ENCODE results near the gene ORAI2. TPM values are rescaled to one million over a fixed set of nuclear protein-coding genes. Genes with fewer than 3 reads are reported as not detected.

ORAI2 gene
- total RNA-seq, 2 experiments from 2014 or later = 51.9 to 58.3 TPM

DNA sequence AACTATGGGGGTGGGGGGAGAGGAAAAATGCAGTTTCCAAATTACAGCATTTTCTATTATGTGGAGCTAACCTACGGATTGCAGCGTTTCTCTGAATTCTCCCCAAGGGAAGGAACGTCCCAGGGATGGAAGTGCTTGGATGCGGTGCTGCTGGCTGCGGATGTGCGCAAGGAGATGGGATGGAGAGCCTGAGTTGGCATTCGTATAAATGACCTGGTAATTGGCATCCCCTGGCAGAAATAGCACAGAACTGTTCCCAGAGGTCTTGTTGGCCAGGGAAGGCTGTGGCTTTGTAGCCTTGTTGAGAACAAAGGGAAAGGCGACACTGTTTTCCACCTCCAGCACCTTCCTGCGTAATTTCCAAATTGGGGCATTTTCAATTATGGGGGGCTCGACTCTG is 2.7 kb downstream of the ORAI2 start:
- no peaks in the 10 kb centered on the region for H3K9me3 Mint-ChIP-seq
- peaks cover 11% of the 10 kb centered on the region for H3K36me3 Mint-ChIP-seq
- ATAC-seq (ENCODE audit: low read depth) (no peak), DNase-seq (no peak)
- peaks cover 23% of the 10 kb centered on the region for H3K4me1 Mint-ChIP-seq
- no peak overlapping the region for H3K27ac Mint-ChIP-seq
- H3K4me3 Mint-ChIP-seq = no peak overlapping the region
- POLR2A ChIA-PET = interaction anchor here (3.6 kb wide), 1 partner anchor 10 kb away, joined by 21 read pairs; no protein-coding TSS in a partner anchor
- H3K27me3 Mint-ChIP-seq = no peaks in the 10 kb centered on the region

DNA sequence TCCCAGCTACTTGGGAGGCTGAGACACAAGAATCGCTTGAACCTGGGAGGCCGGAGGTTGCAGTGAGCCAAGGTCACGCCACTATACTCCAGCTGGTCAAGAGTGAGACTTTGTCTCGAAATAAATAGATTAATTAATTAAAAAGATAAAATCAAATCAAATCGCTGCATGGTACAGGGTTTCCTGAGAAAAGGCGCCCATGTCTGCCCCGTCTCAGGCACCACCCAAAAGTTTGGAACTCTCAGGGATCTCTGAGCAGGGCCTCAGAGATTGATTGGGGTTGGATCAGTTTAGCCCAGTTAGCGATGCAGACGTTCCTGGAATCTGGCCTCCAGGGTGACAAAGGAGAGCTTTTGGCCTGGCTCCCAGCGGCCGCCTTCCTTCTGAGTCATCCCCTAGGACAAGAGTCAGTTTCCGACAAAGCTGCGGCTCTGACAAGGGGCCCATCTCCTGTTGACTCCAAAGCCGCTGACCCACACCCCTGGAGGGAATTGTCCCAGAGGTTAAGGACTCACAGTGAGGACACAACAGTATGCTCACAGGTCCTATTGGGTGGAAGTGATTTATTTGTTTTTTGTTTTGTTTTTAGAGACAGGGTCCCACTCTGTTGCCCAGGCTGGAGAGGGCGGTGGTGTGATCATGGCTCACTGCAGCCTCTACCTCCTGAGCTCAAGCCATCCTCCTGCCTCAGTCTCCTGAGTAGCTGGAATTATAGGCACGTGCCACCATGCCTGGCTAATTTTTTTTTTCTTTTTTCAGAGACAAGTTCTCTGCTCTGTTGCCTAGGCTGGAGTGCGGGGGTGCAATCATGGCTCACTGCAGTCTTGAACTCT is 6.8 kb downstream of the ORAI2 start:
- Mint-ChIP-seq H3K27me3 (no peaks in the 10 kb centered on the region), H3K9me3 (no peaks in the 10 kb centered on the region), H3K27ac (no peak overlapping the region), H3K36me3 (peaks cover 15% of the 10 kb centered on the region), H3K4me3 (no peak overlapping the region), H3K4me1 (peaks cover 6% of the 10 kb centered on the region)
- POLR2A ChIA-PET = interaction anchor here (2.7 kb wide), 1 partner anchor 14 kb away, joined by 13 read pairs; no protein-coding TSS in a partner anchor
- no peak for ATAC-seq (ENCODE audit: low read depth)
- DNase-seq = no peak

DNA sequence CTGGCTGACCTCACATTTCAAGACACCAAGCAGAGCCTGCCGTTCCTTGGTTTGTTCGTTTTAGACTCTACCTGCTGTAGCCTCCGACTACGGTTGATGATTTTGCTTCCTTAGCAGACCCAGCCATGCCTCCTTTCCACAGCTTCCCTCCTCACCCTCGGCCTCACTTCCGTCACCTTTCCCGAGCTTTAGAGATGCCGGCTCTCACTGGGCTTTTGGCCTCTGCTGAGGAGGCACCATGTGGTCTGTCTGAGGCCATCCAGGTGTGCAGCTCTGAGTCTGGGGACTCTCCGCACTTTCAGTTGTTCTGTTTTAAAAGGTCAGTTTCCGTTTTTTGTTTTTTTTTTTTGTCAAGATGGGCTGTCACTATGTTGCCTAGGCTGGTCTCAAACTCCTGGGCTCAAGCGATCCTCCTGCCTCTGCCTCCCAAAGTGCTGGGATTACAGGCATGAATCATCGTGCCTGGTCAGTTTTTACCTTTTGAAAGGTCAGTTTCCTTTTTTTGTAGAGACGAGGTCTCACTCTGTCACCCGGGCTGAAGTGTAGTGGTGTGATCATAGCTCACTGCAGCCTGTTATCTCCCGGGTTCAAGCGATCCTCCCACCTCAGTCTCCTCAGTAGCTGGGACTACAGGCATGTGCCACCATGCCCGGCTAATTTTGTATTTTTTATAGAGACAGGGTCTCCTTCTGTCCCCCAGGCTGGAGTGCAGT is 11.7 kb downstream of the ORAI2 start:
- POLR2A ChIA-PET = interaction anchor here (1.0 kb wide), 1 partner anchor 49 kb away, joined by 3 read pairs; the partner anchor contains the start of gene PRKRIP1
- Mint-ChIP-seq H3K9me3 (no peaks in the 10 kb centered on the region), H3K4me3 (no peak overlapping the region), H3K27ac (no peak overlapping the region), H3K4me1 (no peaks in the 10 kb centered on the region), H3K36me3 (peaks cover 13% of the 10 kb centered on the region), H3K27me3 (no peaks in the 10 kb centered on the region)
- DNase-seq (no peak), ATAC-seq (ENCODE audit: low read depth) (no peak)

DNA sequence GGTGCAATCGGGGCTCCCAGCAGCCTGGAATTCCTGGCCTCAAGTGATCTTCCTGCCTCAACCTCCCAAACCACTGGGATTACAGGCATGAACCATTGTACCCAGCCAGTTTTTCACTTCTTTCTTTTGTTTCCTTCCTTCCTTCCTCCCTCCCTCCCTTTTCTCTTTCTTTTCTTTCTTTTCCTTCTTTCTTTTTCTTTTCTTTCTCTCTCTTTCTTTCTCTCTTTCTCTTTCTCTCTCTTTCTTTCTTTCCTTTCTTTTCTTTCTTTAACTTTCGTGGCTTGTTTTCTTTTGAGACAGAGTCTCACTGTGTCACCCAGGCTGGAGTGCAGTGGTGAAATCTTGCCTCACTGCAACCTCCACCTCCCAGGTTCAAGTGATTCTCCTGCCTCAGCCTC is 12.3 kb downstream of the ORAI2 start:
- POLR2A ChIA-PET = interaction anchor here (1.0 kb wide), 1 partner anchor 50 kb away, joined by 3 read pairs; the partner anchor contains the start of gene PRKRIP1
- no peak overlapping the region for H3K4me3 Mint-ChIP-seq
- peak overlapping the region; percentile 66 for H3K27ac Mint-ChIP-seq
- no peak for DNase-seq
- no peaks in the 10 kb centered on the region for H3K9me3 Mint-ChIP-seq
- no peaks in the 10 kb centered on the region for H3K4me1 Mint-ChIP-seq
- H3K27me3 Mint-ChIP-seq = no peaks in the 10 kb centered on the region
- H3K36me3 Mint-ChIP-seq = peaks cover 13% of the 10 kb centered on the region
- ATAC-seq (ENCODE audit: low read depth) = no peak

DNA sequence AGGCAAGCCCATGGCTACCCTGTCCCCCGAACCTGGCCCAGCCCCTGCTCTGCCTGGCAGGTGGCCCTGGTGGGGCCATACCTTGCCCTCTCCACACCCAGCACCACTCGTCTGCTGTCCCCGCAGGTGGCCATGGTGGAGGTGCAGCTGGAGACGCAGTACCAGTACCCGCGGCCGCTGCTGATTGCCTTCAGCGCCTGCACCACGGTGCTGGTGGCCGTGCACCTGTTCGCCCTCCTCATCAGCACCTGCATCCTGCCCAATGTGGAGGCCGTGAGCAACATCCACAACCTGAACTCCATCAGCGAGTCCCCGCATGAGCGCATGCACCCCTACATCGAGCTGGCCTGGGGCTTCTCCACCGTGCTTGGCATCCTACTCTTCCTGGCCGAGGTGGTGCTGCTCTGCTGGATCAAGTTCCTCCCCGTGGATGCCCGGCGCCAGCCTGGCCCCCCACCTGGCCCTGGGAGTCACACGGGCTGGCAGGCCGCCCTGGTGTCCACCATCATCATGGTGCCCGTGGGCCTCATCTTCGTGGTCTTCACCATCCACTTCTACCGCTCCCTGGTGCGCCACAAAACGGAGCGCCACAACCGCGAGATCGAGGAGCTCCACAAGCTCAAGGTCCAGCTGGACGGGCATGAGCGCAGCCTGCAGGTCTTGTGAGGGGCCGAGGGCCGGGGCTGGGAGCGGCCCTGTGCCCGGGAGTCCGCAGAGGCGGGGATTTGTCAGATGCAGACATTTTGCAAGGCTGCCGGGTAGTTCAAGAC is 13.2 kb downstream of the ORAI2 start:
- H3K36me3 Mint-ChIP-seq = peaks cover 13% of the 10 kb centered on the region
- no peak overlapping the region for H3K4me3 Mint-ChIP-seq
- POLR2A ChIA-PET = interaction anchor here (1.0 kb wide), 1 partner anchor 51 kb away, joined by 3 read pairs; the partner anchor contains the start of gene PRKRIP1

DNA sequence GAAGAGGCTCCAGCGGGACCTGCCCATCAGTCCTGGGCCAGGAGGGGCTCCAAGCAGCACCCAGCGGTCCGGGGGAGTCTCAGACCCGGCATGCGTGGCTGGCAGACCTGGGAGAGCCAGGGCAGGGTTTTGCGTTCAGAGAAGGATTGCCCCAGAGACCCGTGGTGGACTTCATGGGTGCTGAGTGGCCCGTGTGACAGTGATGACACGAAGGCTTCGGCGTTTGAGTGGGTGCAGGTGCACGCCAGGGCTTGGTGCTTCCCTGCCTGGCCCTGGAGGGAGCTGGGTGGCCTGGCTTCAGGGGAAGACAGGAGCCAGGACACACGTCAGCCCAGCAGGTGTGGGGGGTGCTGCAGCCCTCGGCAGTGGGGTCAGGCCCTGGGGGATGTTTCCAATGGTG is 13.9 kb downstream of the ORAI2 start:
- POLR2A ChIA-PET = no interaction called here
- no peak overlapping the region for H3K27ac Mint-ChIP-seq
- H3K4me1 Mint-ChIP-seq = no peaks in the 10 kb centered on the region
- no peak for DNase-seq
- no peak for ATAC-seq (ENCODE audit: low read depth)
- no peaks in the 10 kb centered on the region for H3K9me3 Mint-ChIP-seq
- peaks cover 9% of the 10 kb centered on the region for H3K36me3 Mint-ChIP-seq
- H3K27me3 Mint-ChIP-seq = no peaks in the 10 kb centered on the region
- no peak overlapping the region for H3K4me3 Mint-ChIP-seq

More for the DNA sequence above, 13.2 kb downstream of the ORAI2 start:
- ATAC-seq (ENCODE audit: low read depth) = no peak
- H3K27ac Mint-ChIP-seq = no peak overlapping the region
- H3K9me3 Mint-ChIP-seq = no peaks in the 10 kb centered on the region
- no peaks in the 10 kb centered on the region for H3K4me1 Mint-ChIP-seq
- H3K27me3 Mint-ChIP-seq = no peaks in the 10 kb centered on the region
- DNase-seq = no peak

DNA sequence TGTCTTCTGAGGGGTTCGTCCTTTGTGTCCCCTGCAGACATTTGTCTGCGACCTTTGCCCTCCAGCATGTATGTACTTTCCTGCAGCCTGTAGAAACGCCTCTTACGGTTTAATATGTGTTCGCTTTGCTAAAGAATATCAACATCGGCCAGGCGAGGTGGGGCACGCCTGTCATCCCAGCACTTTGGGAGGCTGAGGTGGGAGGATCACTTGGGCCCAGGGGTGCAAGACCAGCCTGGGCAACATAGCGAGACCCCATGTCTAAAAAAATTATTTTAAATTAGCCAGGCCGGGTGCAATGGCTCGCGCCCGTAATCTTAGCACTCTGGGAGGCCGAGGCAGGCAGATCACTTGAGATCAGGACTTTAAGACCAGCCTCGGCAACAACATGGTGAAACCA is 15.8 kb downstream of the ORAI2 start:
- no peak for ATAC-seq (ENCODE audit: low read depth)
- no peaks in the 10 kb centered on the region for H3K4me1 Mint-ChIP-seq
- POLR2A ChIA-PET = interaction anchor here (1.6 kb wide), 1 partner anchor 37 kb away, joined by 4 read pairs; no protein-coding TSS in a partner anchor

DNA sequence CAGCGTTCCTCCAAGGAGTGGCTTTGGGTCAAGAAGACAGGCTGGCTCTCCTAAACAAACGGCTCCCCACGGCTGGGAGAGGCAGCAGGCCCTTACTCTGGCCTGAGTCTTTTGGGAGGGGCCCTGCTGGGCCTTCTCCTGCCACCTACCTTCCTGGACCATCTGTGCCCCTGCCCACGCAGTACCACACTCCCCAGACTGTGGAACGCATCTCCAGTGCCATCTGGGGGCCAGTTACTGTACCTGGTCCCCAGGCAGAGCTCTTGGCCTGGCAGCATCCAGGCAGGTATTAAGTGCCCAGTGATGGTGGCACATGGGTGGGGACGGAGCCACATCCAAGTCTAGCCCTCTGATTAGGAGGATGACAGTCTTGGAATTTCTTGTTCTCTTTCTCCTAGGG is 16.9 kb downstream of the ORAI2 start:
- Mint-ChIP-seq H3K36me3 (peaks cover 7% of the 10 kb centered on the region), H3K27ac (no peak overlapping the region), H3K4me1 (no peaks in the 10 kb centered on the region), H3K27me3 (no peaks in the 10 kb centered on the region), H3K9me3 (no peaks in the 10 kb centered on the region), H3K4me3 (no peak overlapping the region)
- POLR2A ChIA-PET = interaction anchor here (1.2 to 1.6 kb wide), 2 partner anchors 14 to 38 kb away, joined by 4 read pairs; partner anchors contain the start of genes ALKBH4 and LRWD1
- ATAC-seq (ENCODE audit: low read depth) = peak; percentile 76
- no peak for DNase-seq

More for the DNA sequence above, 15.8 kb downstream of the ORAI2 start:
- H3K4me3 Mint-ChIP-seq = no peak overlapping the region
- H3K36me3 Mint-ChIP-seq = peaks cover 5% of the 10 kb centered on the region
- no peaks in the 10 kb centered on the region for H3K9me3 Mint-ChIP-seq
- no peaks in the 10 kb centered on the region for H3K27me3 Mint-ChIP-seq
- no peak overlapping the region for H3K27ac Mint-ChIP-seq
- no peak for DNase-seq

DNA sequence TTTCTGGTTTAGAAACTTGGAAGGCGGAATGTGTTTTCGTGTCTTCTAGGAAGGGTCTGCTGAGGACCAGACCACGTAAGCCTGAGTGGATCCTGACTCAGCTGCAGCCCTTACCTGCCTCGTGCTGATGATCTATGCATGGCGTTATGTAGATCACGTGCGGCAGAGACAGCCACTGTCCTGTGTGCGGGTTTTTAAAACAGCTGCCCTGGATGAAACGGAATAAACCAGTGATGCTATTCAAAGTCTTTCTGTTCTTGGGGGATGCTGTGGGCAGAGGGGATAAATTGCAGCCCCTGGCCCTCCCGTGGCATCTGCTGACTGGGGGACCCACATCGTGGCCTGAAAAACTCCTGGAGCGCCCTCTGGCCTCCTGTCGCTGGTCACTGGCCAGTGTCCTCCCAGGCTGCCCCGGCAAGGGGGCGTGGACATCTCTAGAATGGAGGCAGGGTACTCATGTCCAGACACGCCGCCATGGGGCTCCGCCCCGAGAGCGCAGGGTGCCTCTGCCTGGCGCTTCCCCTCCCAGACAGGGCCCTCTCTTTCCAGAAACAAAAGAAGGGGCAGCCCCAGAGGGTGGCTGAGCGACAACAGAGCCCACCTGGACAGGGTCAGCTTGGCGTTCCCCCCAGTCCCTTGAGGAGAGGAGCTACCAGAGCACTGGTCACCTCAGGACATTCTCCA is 18.1 kb downstream of the ORAI2 start:
- no peaks in the 10 kb centered on the region for H3K4me1 Mint-ChIP-seq
- no peak overlapping the region for H3K27ac Mint-ChIP-seq
- H3K4me3 Mint-ChIP-seq = no peak overlapping the region
- no peaks in the 10 kb centered on the region for H3K27me3 Mint-ChIP-seq
- H3K36me3 Mint-ChIP-seq = peaks cover 4% of the 10 kb centered on the region
- DNase-seq (no peak), ATAC-seq (ENCODE audit: low read depth) (no peak)
- POLR2A ChIA-PET = interaction anchor here (0.6 to 1.1 kb wide), 2 partner anchors 9 to 15 kb away, joined by 3 read pairs; no protein-coding TSS in a partner anchor
- no peaks in the 10 kb centered on the region for H3K9me3 Mint-ChIP-seq

DNA sequence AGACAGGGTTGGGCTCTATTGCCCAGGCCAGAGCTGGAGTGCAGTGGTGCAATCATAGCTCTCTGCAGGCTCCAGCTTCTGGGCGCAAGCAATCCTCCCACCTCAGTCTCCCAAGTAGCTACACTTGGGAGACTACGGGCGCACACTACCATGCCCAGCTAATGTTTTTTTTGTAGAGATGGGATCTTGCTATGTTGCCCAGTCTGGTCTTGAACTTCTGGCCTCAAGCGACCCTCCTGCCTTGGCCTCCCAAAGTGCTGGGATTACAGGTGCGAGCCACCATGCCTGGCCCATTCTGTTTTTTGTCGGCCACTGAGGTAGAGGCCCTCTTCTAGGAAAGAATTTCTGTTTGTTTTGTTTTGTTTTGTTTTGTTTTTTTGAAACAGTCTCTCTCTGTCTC is 19.1 kb downstream of the ORAI2 start:
- Mint-ChIP-seq H3K36me3 (peaks cover 4% of the 10 kb centered on the region), H3K4me1 (no peaks in the 10 kb centered on the region), H3K27ac (no peak overlapping the region), H3K9me3 (no peaks in the 10 kb centered on the region), H3K4me3 (no peak overlapping the region), H3K27me3 (no peaks in the 10 kb centered on the region)
- POLR2A ChIA-PET = interaction anchor here (0.6 to 1.2 kb wide), 4 partner anchors 8 to 689 kb away, joined by 3 read pairs; no protein-coding TSS in a partner anchor
- ATAC-seq (ENCODE audit: low read depth) = no peak
- DNase-seq = no peak

DNA sequence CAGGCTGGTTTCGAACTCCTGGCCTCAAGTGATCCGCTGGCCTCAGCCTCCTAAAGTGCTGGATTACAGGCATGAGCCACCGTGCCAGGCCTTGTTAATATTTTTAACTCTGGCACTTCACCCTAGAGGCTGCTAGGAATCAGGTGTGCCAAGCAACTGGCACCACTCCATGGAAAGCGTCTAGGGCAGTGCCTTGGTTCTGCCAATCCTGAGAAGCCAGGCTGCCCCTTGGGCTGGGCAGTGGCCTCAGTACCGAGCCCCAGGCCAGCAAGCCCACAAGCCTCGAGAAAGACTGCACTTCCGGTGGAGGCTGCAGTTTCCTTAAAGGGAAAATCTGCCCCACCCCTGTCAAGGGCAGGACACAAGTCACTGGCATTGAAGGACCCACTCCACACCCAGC is 19.9 kb downstream of the ORAI2 start:
- POLR2A ChIA-PET = interaction anchor here (1.2 kb wide), 1 partner anchor 27 kb away, joined by 3 read pairs; no protein-coding TSS in a partner anchor
- ATAC-seq (ENCODE audit: low read depth) (no peak), DNase-seq (no peak)
- Mint-ChIP-seq H3K27ac (no peak overlapping the region), H3K4me3 (no peak overlapping the region), H3K36me3 (peaks cover 4% of the 10 kb centered on the region), H3K9me3 (no peaks in the 10 kb centered on the region), H3K27me3 (no peaks in the 10 kb centered on the region), H3K4me1 (no peaks in the 10 kb centered on the region)

DNA sequence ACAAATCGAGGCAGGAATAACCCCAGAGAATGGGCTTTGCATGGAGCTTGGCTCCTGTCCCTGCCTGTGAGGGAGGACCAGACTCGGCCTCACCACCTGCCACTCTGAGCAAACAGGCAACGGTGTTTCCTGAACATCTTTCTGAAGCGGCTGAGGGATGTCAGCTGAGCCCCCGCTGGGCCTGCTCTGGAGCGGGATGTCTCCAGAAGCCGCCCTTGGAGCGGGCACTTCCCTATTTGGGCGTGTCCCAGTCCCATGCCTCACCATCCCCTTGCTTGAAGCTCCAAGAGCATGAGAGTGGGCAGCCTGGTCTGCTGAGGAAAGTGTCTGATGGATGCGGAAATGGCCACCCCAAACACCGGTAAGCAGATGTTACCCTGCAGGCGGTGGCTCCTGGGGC is 21.1 kb downstream of the ORAI2 start:
- POLR2A ChIA-PET = interaction anchor here (1.6 kb wide), 1 partner anchor 10 kb away, joined by 7 read pairs; the partner anchor contains the start of genes ALKBH4 and LRWD1
- no peak for ATAC-seq (ENCODE audit: low read depth)
- H3K4me1 Mint-ChIP-seq = no peaks in the 10 kb centered on the region
- no peak for DNase-seq
- H3K27ac Mint-ChIP-seq = no peak overlapping the region
- H3K36me3 Mint-ChIP-seq = peaks cover 1% of the 10 kb centered on the region
- no peaks in the 10 kb centered on the region for H3K9me3 Mint-ChIP-seq
- H3K27me3 Mint-ChIP-seq = no peaks in the 10 kb centered on the region
- no peak overlapping the region for H3K4me3 Mint-ChIP-seq
